OCI-LY3 (cell line): ENCODE results near the gene HTT.

Experiments used
- EZH2phosphoT487 ChIP-seq: fragments of 200-600 bp; shearing (Covaris generic); IDR thresholded peaks from 2 replicates; pipeline ENCODE4 v1.6.1; 2018; ENCODE audit warnings: antibody characterized with exemption, mixed run types, low read depth
- TF ChIP-seq, protein P1 (sequence below): fragments of 200-600, 300-600 bp; sonication (generic); IDR thresholded peaks from 2 replicates; pipeline ENCODE4 v1.5.1; 2014; ENCODE audit warnings: antibody characterized with exemption, low read length, low read depth

DNA sequence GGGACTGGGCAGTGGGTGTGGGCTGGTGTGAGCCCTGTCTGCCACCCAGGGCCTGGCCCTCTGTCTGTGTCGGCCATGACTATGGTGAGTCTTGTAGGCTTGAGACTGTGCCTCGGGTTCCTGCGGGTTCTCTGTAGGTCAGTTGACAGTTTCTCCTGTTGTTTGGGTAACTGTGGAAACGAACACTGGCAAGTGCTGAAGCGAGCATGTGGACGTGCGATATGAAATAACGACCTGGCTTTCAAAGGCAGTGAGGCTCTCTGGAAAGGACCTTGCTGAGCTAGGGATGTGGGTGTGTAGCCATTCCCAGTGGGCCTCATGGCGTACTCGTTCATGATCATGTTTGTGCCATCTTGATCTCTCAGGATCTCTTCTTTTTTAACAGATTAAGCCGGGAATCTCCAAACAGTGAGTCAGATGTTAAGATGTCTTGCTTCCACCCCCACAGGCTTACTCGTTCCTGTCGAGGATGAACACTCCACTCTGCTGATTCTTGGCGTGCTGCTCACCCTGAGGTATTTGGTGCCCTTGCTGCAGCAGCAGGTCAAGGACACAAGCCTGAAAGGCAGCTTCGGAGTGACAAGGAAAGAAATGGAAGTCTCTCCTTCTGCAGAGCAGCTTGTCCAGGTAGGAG is 41.3 kb downstream of the HTT start:
- TF ChIP-seq, protein P1, sequence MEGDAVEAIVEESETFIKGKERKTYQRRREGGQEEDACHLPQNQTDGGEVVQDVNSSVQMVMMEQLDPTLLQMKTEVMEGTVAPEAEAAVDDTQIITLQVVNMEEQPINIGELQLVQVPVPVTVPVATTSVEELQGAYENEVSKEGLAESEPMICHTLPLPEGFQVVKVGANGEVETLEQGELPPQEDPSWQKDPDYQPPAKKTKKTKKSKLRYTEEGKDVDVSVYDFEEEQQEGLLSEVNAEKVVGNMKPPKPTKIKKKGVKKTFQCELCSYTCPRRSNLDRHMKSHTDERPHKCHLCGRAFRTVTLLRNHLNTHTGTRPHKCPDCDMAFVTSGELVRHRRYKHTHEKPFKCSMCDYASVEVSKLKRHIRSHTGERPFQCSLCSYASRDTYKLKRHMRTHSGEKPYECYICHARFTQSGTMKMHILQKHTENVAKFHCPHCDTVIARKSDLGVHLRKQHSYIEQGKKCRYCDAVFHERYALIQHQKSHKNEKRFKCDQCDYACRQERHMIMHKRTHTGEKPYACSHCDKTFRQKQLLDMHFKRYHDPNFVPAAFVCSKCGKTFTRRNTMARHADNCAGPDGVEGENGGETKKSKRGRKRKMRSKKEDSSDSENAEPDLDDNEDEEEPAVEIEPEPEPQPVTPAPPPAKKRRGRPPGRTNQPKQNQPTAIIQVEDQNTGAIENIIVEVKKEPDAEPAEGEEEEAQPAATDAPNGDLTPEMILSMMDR = no peak
- no peak for TF ChIP-seq EZH2phosphoT487
